Activated T-cell treated with anti-CD3 and anti-CD28 coated beads for 4 hours (primary cell): ENCODE data around the gene CCDC63.

Source experiments
- DNase-seq: peaks from one replicate; pipeline ENCODE4 v3.0.0-alpha.2; 2020

The CCDC63 gene

DNA sequence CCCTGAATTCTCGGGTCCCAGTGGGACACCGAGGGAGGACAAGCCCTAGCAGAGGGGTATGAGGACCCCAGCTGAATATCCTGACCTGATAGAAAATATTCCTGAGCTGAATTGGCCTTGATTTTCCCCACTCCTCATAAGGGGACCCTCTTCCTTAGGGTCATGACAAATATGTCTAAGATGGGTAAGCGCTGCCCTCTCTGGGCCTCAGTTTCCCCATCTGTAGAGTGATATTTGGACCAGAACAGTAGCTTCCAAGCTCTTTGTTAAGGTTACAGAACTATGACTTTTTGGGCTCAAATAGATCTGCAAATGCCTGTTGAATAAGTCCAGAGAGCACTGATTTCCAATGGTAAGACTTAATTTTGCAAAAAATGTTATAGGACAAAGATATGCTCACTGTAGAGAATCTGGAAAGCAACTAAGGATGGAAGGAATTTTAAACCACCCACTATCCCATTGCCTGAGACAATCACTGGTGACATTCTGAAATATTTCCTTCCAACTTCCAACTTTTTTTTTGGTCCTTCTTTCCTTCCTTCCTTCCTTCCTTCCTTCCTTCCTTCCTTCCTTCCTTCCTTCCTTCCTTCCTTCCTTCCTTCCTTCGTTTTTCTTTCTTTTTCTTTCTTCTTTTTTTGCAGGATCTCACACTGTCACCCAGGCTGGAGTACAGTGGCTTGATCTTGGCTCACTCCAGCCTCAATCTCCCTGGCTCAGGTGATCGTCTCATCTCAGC, 41.6 kb downstream of the CCDC63 start:
- no peak for DNase-seq

DNA sequence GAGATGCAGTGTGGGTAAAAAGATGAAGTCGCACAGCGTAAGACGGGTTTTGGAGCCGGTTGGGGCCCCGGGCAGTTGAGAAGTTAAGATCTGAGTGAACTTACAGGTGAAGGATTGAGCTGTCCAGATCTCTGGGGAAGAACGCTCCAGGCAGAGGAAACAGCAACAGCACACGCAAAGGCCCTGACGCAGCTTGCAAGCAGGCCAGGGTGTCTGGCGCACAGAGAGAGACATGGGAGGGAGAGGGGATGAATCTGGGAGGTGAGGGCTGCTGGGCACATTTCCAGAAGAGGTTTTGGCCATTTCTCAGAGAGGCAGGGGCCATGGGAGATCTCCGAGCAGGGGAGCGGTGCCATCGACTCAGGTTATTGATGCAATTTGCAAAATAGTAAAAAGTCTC, 42.6 kb downstream of the CCDC63 start:
- no peak for DNase-seq

- DNase-seq, result no peak
These were observed 47.2 kb downstream of the CCDC63 start for GRCh38 chr12:110893956-110894355.

DNA sequence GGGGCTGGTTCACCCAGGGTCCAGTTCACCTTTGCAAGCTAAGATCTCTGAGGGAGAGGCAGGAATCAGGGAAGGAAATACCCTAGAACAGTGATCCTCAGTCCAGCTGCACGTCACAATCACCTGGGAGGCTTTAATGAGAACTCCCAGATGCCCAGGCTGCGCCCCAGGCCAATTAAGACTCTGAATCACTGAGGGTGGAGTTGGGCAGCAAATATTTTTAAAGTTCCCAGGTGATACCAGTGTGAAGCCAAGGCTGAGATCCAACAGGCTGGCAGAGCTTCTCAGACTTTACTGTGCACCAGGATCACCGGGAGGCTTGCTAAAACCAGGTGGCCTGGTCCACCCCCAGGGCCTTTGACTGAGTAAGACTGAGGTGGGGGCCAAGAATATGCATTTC, 49.8 kb downstream of the CCDC63 start:
- no peak for DNase-seq

GRCh38 chr12:110901401-110901800, 54.6 kb downstream of the CCDC63 start:
- DNase-seq, result no peak

GRCh38 chr12:110903511-110903910, 56.7 kb downstream of the CCDC63 start:
- no peak for DNase-seq

GRCh38 chr12:110906083-110906482, 59.3 kb downstream of the CCDC63 start:
- DNase-seq, result no peak

DNA sequence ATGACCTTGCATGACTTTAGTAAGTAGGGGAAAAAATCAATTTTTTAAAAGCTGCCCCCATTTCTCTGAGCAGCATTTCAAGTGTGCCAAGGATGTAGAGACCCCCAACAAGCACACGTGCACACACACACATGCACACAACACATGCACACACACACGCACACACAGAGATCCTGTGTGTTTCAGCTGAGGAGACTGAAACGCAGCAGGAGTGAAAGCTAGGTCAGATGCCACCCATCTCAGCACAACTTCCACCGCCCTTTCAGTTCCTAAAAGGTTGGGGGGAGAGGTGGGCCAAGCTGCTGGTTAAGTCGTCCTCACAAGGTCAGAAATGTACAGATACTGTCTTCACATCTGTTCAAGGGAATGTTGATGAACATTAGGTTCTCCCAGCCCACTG, 59.7 kb downstream of the CCDC63 start:
- no peak for DNase-seq

GRCh38 chr12:110906985-110907384, 60.2 kb downstream of the CCDC63 start:
- DNase-seq, result no peak

- no peak for DNase-seq
These were observed 60.8 kb downstream of the CCDC63 start for GRCh38 chr12:110907583-110907982.

DNA sequence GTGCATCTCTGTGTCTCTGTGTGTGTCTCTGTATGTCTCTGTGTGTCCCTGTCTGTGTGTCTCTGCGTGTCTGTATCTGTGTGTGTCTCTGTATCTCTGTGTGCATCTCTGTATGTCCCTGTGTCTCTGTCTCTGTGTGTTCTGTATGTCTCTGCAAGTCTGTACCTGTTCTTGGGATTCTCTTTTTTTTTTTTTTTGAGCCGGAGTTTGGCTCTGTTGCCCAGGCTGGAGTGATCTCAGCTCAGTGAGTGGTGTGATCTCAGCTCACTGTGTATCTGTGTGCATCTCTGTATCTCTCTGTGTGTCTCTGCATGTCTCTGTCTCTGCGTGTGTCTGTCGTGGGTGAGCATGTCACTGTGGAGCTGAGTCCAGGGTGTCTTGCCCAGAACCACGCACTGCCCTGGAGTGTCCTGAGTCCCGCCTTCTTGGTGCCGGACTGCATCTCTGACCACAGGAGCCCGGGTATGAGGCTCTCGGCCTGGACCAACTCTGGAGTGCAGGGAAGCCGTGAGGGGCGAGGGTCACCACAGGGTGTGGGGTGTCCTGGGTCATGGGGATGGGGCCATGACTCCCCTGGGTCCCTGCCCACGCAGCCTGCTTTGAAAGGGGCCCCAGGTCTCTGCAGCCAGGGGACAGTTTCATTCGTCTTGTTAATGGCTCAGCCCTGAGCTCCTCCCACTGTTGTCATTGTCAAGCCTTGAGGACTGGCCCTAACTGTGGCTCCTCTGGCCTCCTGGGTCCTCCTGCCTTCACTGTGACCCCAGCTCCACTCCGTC, 61.8 kb downstream of the CCDC63 start:
- no peak for DNase-seq

GRCh38 chr12:110912263-110912662, 65.5 kb downstream of the CCDC63 start:
- DNase-seq, result no peak

DNA sequence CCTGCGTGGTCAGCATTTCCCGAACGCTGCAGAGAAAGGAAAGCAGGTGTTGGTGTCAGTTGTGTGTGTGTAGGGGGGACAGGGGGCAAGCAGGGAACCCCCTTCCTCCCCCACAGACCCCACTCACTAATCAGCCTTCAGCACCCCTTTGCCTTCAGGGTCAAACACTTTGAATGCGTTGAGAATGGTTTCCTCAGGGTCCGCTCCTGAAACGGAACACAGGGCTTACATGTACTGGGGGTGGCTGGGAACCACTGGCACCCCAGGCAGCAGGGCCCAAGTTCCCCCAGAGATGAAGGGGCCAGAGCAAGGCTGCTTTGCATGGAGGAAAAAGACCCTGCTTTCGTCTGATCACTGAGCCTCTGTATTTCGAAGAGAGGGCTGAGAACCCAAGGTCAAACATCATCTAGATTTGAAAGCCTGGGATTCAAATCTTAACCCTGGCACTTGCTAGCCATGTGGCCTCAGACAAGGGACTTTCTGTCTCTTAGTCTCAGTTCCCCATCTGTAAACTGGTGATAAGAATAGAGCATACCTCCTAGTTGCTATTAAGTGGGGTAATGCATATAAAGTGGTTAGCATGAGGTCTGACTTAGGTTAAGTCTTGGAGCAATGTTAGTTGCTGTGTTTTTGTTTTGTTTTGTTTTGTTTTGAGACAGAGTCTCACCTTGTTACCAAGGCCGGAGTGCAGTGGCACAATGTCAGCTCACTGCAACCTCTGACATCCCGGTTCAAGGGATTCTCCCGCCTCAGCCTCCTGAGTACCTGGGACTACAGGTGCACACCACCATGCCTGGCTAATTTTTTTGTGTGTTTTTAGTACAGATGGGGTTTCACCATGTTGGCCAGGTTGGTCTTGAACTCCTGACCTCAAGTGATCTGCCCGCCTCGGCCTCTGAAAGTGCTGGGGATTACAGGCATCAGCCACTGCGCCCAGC, 66.6 kb downstream of the CCDC63 start:
- DNase-seq, result no peak

GRCh38 chr12:110916295-110916875, 69.6 kb downstream of the CCDC63 start:
- no peak for DNase-seq

DNA sequence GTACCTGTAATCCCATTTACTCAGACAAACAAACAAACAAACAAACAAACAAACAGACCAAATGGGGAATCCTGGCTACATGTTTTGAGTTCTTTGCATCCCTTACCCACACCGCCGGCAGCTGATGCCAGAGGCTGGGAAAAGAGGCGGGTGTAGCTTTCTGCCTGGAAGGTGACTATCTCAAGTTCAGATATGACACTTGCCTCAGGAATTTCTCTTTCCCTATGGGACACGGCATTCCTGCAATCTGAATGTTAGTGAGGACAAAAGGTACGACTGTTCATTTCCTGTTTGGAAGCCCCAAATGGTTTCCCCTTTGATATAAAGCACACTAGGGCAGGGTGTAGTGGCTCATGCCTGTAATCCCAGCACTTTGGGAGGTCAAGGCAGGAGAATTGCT, 70.7 kb downstream of the CCDC63 start:
- no peak for DNase-seq

DNA sequence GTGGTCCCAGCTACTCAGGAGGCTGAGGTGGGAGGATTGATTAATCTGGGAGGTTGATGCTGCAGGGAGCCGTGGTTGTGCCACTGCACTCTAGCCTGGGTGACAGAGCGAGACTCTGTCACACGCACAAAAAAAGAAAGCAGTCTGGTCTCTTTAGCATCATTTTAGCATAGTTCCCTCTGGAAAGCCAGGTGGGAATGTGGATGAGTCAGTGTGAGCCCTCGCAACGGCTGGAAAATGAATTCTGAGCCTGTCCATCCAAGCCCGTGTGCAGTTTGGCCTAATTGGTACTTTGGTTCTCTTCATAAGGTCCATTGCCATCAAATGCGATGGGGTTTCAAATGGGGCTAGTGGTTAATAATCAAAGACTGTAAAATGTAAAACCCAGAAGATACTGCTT, 71.2 kb downstream of the CCDC63 start:
- DNase-seq, result no peak

DNA sequence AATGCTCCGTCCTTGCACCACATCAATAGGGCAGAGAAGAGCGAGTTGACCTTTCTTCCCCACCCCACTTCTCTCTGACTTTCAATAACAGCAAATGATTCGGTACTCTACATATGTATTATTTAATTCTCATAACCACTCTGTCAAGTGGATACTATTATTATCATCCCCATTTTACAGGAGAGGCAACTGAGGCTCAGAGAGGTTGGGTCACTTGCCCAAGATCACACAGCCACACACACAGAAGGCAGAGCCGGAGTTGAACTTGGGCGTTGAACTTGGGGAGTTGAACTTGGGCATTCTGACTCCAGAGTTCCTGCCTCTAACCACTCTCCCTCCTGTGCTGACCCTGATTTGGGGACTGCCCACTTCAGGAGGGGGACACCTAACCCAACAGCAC, 72.9 kb downstream of the CCDC63 start:
- DNase-seq, result no peak

DNA sequence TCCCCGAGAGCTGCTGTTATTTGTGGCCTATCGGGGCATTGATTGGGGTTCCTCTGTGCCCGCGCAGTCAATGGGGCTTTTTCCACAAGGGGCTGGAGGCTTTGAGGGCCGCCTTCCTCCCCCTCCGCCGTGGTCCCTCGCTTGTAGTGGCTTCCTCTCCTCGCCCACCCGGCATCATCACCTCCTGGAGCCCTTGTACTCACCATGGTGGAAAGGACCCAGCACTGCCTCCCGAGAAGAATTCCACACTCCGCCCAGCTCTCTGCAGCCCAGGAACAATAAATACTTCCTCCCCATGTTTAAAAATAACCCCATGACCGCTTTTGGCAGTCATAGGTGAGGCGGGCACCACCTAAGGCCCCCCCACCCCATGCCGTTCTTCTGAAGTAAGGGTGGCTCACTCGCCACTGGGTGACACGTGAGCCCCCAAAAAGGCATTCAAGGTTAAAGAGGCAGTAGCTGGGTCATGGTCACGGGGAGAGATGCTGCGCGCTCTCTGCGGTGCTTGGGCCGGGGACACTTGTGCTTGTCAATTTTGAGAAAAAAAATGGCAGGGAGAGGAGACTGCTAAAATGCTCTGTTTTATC, 73.6 kb downstream of the CCDC63 start, which contains the start of gene MYL2:
TSS of gene MYL2 (minus strand) at position 256 of the 587 bp plus-strand sequence. CDS start at position 206, 50 bp downstream.
- no peak for DNase-seq

DNA sequence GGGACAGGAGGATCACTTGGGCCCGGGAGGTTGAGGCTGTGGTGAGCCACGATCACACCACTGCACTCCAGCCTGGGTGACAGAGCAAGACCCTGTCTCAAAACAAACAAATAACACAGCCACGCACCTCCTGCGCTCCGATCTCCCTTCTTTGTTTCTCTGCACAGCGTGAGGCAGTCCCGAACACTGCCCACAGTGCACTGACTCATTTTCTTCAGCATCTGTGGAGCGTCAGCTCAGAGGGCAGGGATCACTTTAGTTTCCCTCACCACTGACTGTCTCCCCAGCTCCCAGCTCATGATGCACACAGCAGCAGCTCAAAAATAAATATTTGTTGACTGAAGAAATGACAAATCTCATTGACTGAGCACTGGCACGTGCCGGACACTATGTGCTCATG, 74.5 kb downstream of the CCDC63 start:
- DNase-seq, result no peak

GRCh38 chr12:110922652-110923051, 75.9 kb downstream of the CCDC63 start:
- DNase-seq, result no peak

DNA sequence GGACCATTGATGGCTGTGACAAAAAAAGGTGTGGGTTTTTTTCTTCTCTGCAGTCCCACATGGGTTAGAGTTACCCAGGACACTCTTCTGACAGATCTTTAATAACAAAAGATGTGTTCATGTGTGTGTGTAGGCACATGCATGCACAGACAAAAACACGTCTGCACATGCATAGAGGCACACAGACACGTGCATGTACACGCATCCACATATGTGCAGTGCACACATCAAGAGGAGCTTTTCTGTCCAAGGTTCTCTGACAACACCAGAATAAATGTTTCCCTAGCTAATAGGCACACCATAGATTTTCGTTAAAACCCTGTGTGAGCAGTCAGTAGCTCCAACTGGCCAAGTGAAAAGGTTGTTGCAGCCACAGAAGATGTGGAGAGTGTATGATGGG, 76.4 kb downstream of the CCDC63 start:
- no peak for DNase-seq

GRCh38 chr12:110923692-110924334, 77.0 kb downstream of the CCDC63 start:
- no peak for DNase-seq
